SH-SY5Y (cell line): ENCODE data around the gene TLE2.
A peak's percentile ranks its signal among the peaks of the same experiment; 100 is the strongest.

ENCODE experiments used
- GATA2 ChIP-seq: IDR thresholded peaks from 2 replicates; pipeline ENCODE4 v1.6.1; 2011; ENCODE audit warnings: mild to moderate bottlenecking, low read depth, low read length
- GATA3 ChIP-seq: IDR thresholded peaks from 2 replicates; pipeline ENCODE4 v1.6.1; 2011; ENCODE audit warnings: low read depth, mild to moderate bottlenecking, low read length, moderate library complexity

Gene TLE2

GRCh38 chr19:2981898-2982297 lies 47.2 kb downstream of the TLE2 start:
- no peak for TF ChIP-seq GATA3
- TF ChIP-seq GATA2, result no peak

GRCh38 chr19:2978772-2979171 lies 50.3 kb downstream of the TLE2 start:
- TF ChIP-seq GATA3 (no peak), GATA2 (no peak)

DNA sequence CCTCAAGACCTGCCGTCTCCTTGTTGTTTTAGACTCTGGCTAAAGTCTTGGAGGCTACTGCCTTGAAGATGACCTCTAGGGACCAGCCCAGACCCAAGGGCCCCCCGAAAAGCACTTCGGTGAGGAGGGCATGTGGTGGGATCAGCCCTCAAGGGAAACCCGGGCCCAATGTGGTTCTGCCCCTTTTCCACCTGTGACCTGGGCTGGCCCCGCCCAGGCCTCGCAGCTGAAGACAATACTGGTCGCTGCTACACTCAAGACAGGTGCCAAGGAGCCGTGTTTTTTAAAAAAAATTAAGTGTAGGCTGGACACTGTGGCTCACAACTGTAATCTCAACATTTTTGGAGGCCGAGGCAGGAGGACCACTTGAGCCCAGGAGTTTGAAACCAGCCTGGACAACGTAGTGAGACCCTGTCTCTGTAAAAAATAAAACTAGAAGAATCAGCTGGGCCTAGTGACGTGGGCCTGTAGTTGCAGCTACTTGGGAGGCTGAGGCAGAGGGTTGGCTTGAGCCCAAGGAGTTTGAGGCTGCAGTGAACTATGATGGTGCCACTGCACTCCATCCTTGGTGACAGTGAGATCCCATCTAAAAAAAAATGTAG lies 50.8 kb downstream of the TLE2 start:
- TF ChIP-seq GATA2 (no peak), GATA3 (no peak)

- TF ChIP-seq GATA2 (no peak), GATA3 (no peak)
Observed at GRCh38 chr19:2977746-2978138, 51.3 kb downstream of the TLE2 start.

GRCh38 chr19:2977001-2977745 lies 51.9 kb downstream of the TLE2 start, which contains the start of gene TLE6:
Gene TLE6 (plus strand): TSS chr19:2977564. CDS start chr19:2978234, 670 bp downstream.
- no peak for TF ChIP-seq GATA2
- TF ChIP-seq GATA3, result no peak

DNA sequence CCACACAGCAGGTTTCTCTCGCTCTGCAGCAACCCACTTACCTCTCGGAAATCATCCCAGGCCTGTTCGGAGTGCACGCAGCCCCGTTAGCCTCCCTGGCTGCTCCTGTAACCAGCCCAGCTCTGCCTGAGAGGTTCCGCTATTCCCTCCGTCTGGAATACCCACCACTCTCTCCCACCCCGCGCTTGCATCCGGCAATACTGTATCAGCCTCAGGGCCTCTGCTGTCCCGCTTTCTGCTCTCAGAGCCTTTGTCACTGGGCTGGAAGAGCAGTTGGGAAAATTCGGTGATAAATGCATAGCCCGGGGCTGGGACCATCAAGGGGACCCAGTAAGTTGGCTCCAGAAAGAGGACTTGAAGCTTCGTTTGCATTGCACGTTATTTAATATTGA lies 52.5 kb downstream of the TLE2 start:
- TF ChIP-seq GATA2, result no peak
- TF ChIP-seq GATA3, result no peak

DNA sequence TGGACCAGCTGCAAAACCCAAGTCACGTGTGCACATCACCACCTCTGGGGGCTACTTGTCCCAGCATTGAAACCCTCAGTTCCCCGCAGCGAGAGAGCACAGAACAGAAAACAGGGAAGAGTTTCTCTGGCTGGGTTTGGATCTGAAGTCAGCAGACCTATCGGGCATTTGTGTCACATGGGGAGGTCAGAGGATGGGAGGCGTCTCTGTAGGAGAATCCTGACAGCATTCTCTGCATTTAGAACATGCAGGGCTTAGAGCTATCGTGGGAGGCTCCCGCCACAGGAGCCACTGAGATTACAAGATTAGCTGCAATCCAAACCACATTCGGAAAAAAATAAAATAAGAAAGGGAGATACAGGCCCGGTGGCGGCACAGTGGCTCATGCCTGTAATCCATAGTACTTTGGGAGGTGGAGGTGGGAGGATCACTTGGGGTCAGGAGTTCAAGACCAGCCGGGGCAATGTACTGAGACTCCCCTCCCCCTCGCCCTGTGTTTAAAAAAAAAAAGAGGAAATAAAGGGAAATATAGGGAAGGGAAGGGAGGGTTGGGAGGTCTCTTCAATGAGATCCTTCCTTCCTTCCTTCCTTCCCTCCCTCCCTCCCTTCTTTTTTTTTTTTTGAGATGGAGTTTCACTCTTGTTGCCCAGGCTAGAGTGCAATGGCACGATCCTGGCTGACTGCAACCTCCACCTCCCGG lies 54.6 kb downstream of the TLE2 start:
- TF ChIP-seq GATA2, result peak; percentile 36; the same call in 1 of the 2 replicates
- no peak for TF ChIP-seq GATA3

GRCh38 chr19:2973229-2973628 lies 55.9 kb downstream of the TLE2 start:
- no peak for TF ChIP-seq GATA3
- no peak for TF ChIP-seq GATA2

DNA sequence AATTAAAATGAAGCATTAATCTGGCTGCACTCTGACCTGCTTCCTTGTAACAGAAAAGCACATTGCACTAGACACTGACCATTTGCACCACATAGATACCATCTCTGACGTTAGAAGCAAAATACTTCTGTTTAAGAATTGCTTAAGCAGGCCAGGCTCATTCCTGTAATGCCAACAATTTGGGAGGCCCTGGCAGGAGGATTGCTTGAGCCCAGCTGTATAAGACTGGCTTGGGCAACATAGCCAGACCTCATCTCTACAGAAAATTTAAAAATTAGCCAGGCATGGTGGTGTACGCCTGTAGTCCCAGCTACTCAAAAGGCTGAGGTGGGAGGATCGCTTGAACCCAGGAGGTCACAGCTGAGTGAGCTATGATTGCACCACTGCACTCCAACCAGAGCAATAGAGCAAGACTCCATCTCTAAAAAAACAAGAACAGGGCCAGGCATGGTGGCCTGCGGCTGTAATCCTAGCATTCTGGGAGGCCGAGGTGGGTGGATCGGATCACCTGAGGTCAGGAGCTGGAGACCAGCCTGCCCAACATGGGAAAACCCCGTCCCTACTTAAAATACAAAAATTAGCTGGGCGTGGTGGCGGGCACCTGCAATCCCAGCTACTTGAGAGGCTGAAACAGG lies 58.8 kb downstream of the TLE2 start:
- TF ChIP-seq GATA2, result no peak
- TF ChIP-seq GATA3, result no peak

DNA sequence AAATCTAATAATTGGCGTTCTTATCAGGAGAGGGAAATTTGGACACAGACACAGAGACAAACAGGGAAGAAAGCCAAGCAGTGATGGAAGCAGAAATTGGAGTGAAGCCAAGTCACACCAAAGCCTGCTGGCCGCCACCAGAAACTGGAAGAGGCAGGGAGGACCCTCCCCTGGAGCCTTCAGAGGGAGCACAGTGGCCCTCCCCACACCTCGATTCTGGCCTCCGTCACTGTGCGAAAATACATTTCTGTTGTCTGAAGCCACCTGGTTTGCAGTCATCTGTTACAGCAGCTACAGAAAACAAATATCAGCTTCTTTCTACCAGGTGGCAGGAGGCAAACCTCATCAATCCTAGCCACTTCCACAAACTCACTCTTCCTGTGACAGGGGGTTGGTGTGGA lies 60.0 kb downstream of the TLE2 start:
- TF ChIP-seq GATA3 (no peak), GATA2 (peak; percentile 88)

DNA sequence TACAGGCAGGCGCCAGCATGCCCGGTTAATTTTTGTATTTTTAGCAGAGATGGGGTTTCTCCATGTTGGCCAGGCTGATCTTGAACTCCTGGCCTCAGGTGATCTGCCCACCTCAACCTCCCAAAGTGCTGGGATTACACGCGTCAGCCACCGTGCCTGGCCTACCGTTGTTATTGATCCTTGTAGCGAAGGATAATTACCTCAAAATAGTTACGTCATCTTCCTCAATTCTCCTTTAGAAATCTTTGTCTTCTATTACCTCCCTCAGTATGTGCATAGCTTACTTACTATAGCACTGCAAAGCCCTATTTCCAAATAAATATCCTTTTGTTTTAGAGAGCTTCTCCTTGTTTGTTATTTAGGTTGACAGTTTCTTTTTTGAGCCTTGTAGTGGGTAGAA lies 61.1 kb downstream of the TLE2 start:
- TF ChIP-seq GATA2, result no peak
- TF ChIP-seq GATA3, result no peak

DNA sequence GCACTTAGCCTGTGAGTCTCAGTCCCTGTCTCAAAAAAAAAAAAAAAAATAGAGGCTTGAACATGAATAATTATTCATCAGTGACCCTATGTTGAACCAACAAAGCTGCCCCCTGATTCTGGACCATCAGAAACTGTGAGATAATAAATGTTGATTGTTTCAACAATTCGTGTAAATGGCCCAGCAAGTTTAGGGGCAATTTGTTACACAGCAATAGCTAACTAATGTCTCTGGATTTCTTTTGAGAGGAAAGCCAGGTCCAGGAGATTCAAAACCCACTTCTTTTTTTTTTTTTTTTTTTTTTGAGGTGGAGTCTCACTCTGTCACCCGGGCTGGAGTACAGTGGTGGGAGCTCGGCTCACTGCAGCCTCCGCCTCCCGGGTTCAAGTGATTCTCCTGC lies 64.2 kb downstream of the TLE2 start:
- TF ChIP-seq GATA2, result no peak
- no peak for TF ChIP-seq GATA3

DNA sequence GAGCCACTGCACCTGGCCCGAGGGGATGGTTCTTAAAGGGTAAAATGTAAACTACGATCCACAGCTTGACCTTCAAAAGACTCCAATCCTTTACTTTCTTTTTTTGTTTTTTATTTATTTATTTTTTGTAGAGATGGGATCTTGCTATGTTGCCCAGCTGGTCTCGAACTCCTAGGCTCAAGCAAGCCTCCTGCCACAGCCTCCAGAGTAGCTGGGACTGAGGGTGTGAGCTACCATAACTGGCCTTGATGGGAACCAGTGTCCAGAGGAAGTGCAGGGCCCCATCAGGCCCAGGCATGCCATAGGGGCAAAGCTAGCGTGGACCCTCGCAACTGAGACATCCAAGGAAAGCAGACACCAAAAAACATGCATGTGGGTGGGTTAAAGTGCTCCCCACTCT lies 66.0 kb downstream of the TLE2 start:
- no peak for TF ChIP-seq GATA3
- TF ChIP-seq GATA2, result no peak

GRCh38 chr19:2962018-2962670 lies 66.9 kb downstream of the TLE2 start:
- no peak for TF ChIP-seq GATA3
- no peak for TF ChIP-seq GATA2
